ENCODE data around the gene CDYL2.

DNA sequence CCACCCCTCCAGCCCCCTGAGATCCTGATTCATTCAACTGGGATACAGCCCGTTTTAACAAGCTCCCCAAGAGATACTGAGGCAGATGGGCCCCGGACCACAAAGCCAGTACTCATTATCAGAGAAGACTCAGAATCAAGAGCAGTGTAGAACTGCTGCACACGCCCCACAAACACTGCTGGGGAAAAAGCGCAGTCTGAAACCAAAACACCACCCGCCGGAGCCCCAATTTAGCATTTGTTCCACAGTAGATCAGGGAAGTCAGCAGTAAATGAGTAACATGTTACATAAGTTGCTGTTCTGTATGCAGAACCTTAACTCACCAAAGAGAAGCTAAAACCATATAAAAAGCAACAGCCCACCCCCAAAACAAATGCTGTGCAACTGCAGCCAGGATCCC is 123.6 kb downstream of the CDYL2 start:
- no peak for TF ChIP-seq EZH2 (IDR thresholded peaks at IDR 0.05; ENCODE audit: borderline replicate concordance)
- TF ChIP-seq CTCF (IDR thresholded peaks at IDR 0.05; ENCODE audit: poor library complexity): no peak
- no peak for TF ChIP-seq EZH2phosphoT487 (IDR thresholded peaks at IDR 0.05; ENCODE audit: low read depth, severe bottlenecking, unreplicated experiment)

Data from hepatocyte (in vitro differentiated cells).